ENCODE results near the gene LETM1. TPM values are rescaled to one million over a fixed set of nuclear protein-coding genes. Genes with fewer than 3 reads are reported as not detected.

Gene LETM1
- polyA plus RNA-seq, 3 donors from 2014 or later, result 8.0 to 17.0 (median 10.6) TPM

DNA sequence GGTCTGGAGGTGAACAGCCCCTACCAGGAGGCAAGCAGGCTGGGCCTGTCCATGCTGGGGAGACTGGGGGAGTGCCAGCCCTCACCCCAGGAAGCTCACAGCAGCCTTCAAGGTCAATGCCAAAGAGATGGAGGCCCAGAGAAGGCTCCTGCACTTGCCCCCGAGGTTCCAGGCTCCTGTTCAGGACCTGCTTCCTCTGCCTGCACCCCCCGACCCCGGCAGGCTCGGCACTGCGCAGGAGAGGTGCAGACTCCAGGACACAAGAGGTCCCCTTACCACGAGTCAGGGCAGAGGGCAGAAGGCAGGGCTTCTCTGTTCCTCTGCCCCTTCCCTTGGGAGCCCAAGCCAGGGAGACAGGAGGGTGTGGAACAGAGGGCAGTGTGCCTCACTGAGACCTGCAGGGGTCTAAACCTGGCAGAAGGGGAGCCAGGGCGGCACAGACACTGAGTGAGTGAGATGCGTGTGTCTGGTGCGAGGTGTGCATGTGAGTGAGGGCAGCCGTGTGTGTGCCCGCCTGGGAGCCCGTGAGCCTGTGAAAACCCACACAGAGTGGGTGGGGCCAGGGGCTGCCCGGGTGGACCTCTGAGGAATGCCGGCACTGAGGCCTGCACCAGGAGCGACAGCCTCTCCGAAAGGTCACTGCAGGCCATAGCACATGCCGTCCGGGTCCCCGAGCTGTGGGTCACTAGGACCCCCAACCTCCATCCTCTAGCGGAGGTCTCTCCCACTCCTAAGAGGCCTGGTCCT is 93.5 kb downstream of the LETM1 start:
- DNase-seq, result no peak
- Mint-ChIP-seq H3K4me3 (no peak overlapping the region), H3K9me3 (no peaks in the 10 kb centered on the region), H3K27me3 (ENCODE audit: low read depth in 3 of 3) (peaks cover 0 to 3% (median 0%) of the 10 kb centered on the region in 3 donors), H3K36me3 (no peaks in the 10 kb centered on the region), H3K4me1 (no peaks in the 10 kb centered on the region), H3K27ac (no peak overlapping the region)

Other genes with a start within 250 kb of the LETM1 start
- 1 to 10 TPM in 1 of 3 donors, under 1 TPM in 2; 0.38 to 2.6 (median 0.83) TPM for gene FAM53A, start 171.8 kb downstream of the LETM1 start, polyA plus RNA-seq
- gene SLBP, start 143.8 kb downstream of the LETM1 start, polyA plus RNA-seq, result 10 to 100 TPM; 59.0 to 71.6 (median 61.7) TPM
- gene TMEM129, start 134.8 kb downstream of the LETM1 start, polyA plus RNA-seq, result 10 to 100 TPM; 25.5 to 37.9 (median 37.3) TPM
- gene TACC3, start 134.6 kb downstream of the LETM1 start, polyA plus RNA-seq, result 10 to 100 TPM in 1 of 3 donors, 1 to 10 TPM in 2; 5.0 to 11.9 (median 7.3) TPM
- not detected for gene FGFR3, start 62.9 kb downstream of the LETM1 start, polyA plus RNA-seq
- gene NSD2, start 15.2 kb upstream of the LETM1 start, polyA plus RNA-seq, result 1 to 10 TPM; 1.8 to 7.2 (median 4.4) TPM
- 10 to 100 TPM in 2 of 3 donors, 1 to 10 TPM in 1; 6.0 to 28.6 (median 10.2) TPM for gene NELFA, start 152.8 kb upstream of the LETM1 start, polyA plus RNA-seq
- gene NAT8L, start 203.2 kb upstream of the LETM1 start, polyA plus RNA-seq, result not detected

Measured in immature natural killer cell (primary cell).